ACC112 (cell line): ENCODE data around the gene AQP7.

Experiments
- H2AFZ ChIP-seq: fragments of 200-600 bp; sonication (generic); one replicate; pipeline ENCODE4 v1.6.0; 2017; ENCODE audit warnings: antibody characterized with exemption, low read length; ENCODE audit not compliant: unreplicated experiment
- H3K27ac ChIP-seq: fragments of 200-600 bp; sonication (generic); 2 replicates; pipeline ENCODE4 v1.5.1; 2014; ENCODE audit warnings: low read depth, mild to moderate bottlenecking, antibody characterized with exemption, low read length, moderate library complexity
- H3K27me3 ChIP-seq: fragments of 200-600 bp; sonication (generic); 2 replicates; pipeline ENCODE4 v1.6.1; 2014; ENCODE audit warnings: mild to moderate bottlenecking, antibody characterized with exemption, low read length, moderate library complexity, mixed read lengths; ENCODE audit not compliant: insufficient read depth
- H3K36me3 ChIP-seq: fragments of 200-600 bp; sonication (generic); 2 replicates; pipeline ENCODE4 v1.6.1; 2016; ENCODE audit warnings: mild to moderate bottlenecking, antibody characterized with exemption, low read length, moderate library complexity, mixed read lengths; ENCODE audit not compliant: insufficient read depth
- H3K4me1 ChIP-seq: fragments of 200-600 bp; sonication (generic); one replicate; pipeline ENCODE4 v1.6.1; 2016; ENCODE audit warnings: low read length, mixed read lengths; ENCODE audit not compliant: insufficient read depth, unreplicated experiment, control insufficient read depth
- H3K4me3 ChIP-seq: fragments of 200-600 bp; sonication (generic); 2 replicates; pipeline ENCODE4 v1.5.1; 2014; ENCODE audit warnings: mild to moderate bottlenecking, low read depth, low read length
- H3K79me2 ChIP-seq: fragments of 200-600 bp; sonication (generic); one replicate; pipeline ENCODE4 v1.6.0; 2016; ENCODE audit warnings: low read length; ENCODE audit not compliant: control insufficient read depth, unreplicated experiment, insufficient read depth

Gene AQP7

DNA sequence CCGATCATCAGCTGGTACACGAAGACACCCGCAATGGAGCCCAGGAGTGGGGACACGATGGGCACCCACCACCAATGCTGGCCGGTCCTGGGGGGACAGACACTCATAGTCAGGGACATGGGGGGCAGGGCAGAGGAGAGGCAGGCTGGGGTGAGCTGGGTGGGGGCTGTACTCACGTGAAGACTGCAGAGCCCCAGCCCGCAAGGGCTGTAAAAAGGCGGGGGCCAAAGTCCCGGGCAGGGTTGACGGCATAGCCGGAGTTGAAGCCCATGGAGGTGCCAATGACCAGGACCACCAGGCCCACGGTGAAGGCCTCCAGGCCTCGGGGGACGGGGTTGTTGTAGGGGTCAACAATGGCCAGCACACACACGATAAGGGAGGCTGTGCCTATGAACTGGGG, 39.8 kb upstream of the AQP7 start:
- H3K4me1 ChIP-seq: peaks cover 24% of the 10 kb centered on the region
- no peaks in the 10 kb centered on the region for H3K36me3 ChIP-seq
- H2AFZ ChIP-seq: no peak overlapping the region
- no peak overlapping the region for H3K27ac ChIP-seq
- no peak overlapping the region for H3K4me3 ChIP-seq
- H3K79me2 ChIP-seq: no peaks in the 10 kb centered on the region
- no peaks in the 10 kb centered on the region; the same call in 1 of the 2 replicates for H3K27me3 ChIP-seq

DNA sequence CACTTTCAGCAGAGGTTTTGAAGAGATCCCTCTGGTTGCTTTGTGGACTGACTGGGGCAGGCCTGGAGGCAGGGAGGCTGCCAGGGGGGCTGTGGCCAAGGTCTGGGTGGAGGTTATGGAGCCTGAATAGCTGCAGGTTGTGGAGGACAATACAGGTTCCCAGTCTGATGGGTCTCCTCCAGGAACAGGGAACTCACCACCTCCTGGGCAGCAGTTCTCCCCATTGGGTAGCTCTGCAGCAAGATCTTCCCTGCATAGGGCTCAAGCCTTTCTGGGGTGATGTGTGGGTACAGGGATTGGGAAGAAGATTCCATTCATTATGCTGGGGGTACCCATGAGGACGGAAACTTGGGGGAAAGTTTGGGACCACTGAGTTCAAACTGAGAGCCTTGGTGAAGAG, 38.2 kb upstream of the AQP7 start:
- Histone ChIP-seq H3K4me1 (peaks cover 16% of the 10 kb centered on the region), H3K27me3 (peaks cover 8% of the 10 kb centered on the region; the same call in 1 of the 2 replicates), H3K36me3 (no peaks in the 10 kb centered on the region), H3K4me3 (no peak overlapping the region), H3K27ac (no peak overlapping the region), H3K79me2 (no peaks in the 10 kb centered on the region), H2AFZ (no peak overlapping the region)

DNA sequence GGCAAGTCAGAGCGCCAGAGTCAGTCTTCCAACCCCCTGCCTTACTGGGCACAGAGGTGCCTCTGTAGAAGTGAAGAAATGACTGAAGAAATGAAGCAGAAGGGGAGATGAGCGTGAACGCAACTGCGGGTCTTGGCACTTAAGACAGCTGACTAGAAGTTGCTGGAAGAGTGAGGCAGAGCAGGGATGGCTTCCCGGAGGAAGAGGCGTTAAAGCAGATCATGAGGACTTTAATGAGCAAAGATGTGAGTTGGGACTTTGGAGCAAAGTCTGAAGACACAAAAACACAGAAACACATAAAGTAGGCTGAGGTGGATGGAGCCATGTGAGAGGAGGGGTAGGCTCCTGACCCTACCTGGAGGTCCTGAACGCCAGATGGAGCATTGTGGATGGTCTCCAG, 37.8 kb upstream of the AQP7 start:
- no peaks in the 10 kb centered on the region for H3K79me2 ChIP-seq
- H3K36me3 ChIP-seq: no peaks in the 10 kb centered on the region
- H3K27ac ChIP-seq: no peak overlapping the region
- no peak overlapping the region for H3K4me3 ChIP-seq
- no peak overlapping the region for H2AFZ ChIP-seq
- H3K4me1 ChIP-seq: peaks cover 16% of the 10 kb centered on the region
- peaks cover 12% of the 10 kb centered on the region for H3K27me3 ChIP-seq

DNA sequence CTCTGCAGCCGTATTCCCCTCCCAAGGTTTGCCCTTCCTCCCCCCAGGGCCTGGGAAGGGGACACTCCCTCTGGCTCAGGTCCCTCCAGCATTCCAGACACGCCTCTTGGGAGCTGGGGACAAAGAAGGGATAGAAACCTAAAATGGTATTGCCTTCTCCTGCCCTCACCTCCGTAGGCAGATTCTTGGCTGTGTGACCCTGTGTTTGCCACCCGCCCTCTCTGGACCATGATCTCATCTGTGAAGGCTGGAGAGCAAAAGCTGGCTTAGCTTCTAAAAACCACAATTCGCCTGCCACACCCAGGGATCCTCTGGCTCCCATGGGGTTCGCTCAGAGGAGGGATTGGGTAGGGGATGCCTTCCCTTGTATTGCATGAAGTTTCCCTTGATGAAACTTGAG, 37.4 kb upstream of the AQP7 start:
- Histone ChIP-seq H3K27ac (no peak overlapping the region), H3K27me3 (peaks cover 16% of the 10 kb centered on the region), H3K4me3 (no peak overlapping the region), H3K79me2 (no peaks in the 10 kb centered on the region), H2AFZ (no peak overlapping the region), H3K4me1 (peaks cover 16% of the 10 kb centered on the region), H3K36me3 (no peaks in the 10 kb centered on the region)

DNA sequence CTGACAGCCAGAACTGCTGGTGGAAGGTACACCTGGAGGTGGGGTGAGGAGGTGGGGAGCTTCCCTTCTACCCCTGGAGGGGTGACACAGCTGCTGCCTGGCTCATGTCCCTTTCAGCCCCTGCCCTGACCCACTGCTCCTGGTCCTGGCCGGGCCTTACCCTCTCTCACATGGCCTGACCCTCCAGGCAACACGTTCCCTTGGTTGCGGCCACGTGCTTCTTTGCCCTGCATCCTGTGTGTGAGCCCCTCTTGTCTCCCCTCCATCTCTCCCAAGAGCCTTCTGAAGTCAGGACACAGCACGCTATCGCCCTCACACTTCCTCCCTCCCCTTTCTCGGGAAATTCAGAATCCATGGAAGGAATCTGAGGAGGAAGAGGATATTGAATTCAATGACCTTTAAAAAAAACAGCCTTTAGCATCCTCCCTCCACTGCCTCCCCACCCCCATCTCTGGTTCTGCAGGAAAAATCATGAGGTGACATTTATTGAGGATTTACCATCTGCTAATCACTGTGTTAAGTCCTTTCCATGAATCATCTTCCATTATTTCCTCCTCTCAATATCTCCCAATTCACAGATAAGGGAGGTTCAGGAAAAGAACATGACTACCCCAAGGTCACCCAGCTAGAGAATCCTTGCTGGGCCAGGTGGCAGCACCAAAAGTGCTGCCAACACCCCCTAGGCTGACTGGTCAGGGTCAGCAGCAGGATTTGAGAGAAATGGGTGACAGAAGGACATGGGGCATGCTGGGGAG, 36.7 kb upstream of the AQP7 start:
- H3K4me3 ChIP-seq: no peak overlapping the region
- no peak overlapping the region for H3K27ac ChIP-seq
- no peaks in the 10 kb centered on the region for H3K79me2 ChIP-seq
- no peaks in the 10 kb centered on the region for H3K36me3 ChIP-seq
- H2AFZ ChIP-seq: no peak overlapping the region
- peaks cover 18% of the 10 kb centered on the region for H3K27me3 ChIP-seq
- peaks cover 16% of the 10 kb centered on the region for H3K4me1 ChIP-seq

DNA sequence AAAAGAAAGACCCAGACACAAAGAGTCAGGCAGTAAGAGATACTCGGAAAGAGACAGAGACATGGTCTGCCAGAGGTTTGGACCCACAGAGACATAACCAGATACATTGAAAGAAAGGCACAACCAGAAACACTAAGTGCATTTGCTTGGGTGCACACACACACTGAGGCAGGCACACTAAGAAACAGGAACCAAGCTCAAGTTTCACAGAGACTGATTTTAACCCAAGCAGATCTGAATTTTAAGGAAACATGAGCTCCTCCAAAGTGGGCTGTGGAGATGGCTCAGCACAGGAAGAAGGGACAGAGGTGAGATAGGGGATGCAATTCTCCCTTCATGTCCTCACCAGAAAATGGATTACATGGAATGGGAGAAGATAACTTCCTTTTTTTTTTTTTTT, 35.5 kb upstream of the AQP7 start:
- Histone ChIP-seq H3K27ac (no peak overlapping the region), H3K4me3 (no peak overlapping the region), H3K27me3 (peaks cover 18% of the 10 kb centered on the region), H2AFZ (no peak overlapping the region), H3K79me2 (no peaks in the 10 kb centered on the region), H3K4me1 (peaks cover 8% of the 10 kb centered on the region), H3K36me3 (no peaks in the 10 kb centered on the region)

DNA sequence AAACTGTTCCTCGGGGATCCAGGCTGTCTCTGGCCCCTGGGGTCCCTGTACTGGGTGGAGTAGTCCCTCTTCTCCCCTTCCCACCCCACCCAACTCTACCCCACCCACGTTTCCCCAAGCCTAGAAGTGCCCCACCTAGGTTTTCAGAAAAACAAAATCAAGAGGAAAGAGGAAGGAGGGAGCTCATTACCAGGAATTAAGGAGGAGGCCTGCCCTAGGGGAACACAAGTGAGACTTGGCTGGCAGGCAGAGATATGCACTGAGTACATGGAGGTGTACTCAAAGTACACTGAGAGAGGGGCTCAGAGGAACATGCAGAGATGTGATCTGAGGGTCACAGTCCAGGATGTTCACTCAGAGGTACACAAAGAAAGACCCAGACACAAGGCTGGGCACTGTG, 34.8 kb upstream of the AQP7 start:
- Histone ChIP-seq H3K79me2 (no peaks in the 10 kb centered on the region), H3K4me1 (peaks cover 3% of the 10 kb centered on the region), H3K27me3 (peaks cover 18% of the 10 kb centered on the region), H2AFZ (no peak overlapping the region), H3K36me3 (no peaks in the 10 kb centered on the region), H3K4me3 (no peak overlapping the region), H3K27ac (no peak overlapping the region)

DNA sequence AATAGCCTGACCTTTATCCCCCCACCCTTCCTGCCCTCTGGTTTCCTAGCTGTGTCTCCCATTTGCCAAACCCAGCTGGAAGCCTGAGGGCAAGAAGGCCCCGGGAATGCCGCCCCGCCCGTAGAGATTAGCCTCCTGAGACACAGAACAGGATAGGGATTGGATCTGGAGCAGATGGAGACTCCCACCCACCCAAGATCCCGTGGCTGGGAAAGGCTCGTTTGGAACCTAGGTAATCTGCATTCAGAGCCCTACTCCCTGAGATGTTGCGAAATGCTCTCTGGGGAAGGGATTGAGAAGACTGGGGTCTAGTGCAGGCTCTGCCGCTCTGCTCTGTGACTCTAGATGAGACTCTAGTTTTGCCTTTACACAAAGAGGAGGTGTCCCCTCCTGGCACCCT, 34.1 kb upstream of the AQP7 start:
- Histone ChIP-seq H3K4me1 (peaks cover 4% of the 10 kb centered on the region), H3K4me3 (no peak overlapping the region), H2AFZ (no peak overlapping the region), H3K79me2 (no peaks in the 10 kb centered on the region), H3K27ac (no peak overlapping the region), H3K36me3 (no peaks in the 10 kb centered on the region), H3K27me3 (peaks cover 18% of the 10 kb centered on the region)

DNA sequence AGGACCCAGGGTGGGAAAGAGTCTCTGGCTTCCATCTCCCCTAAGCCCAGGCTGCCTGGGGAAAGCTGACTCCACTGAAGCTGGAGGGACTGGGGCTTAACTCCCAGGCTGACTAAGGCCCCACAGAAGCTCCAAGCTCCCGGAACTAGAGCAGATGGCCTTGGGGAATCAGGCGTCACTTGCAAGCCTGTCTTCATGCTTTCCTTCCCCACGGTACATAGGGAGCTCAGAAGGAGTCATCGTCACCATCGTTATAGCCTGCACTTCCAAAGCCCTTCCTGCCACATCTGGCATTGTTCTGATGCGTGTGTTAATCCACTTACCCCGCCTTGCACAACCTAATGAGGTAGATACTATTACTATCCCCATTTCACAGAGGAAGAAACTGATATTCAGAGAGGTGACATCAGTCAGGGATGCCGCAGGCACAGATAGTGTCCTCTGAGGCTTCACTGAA, 33.5 kb upstream of the AQP7 start:
- Histone ChIP-seq H2AFZ (no peak overlapping the region), H3K79me2 (no peaks in the 10 kb centered on the region), H3K4me3 (no peak overlapping the region), H3K4me1 (peaks cover 10% of the 10 kb centered on the region), H3K36me3 (no peaks in the 10 kb centered on the region), H3K27me3 (peaks cover 18% of the 10 kb centered on the region), H3K27ac (no peak overlapping the region)

DNA sequence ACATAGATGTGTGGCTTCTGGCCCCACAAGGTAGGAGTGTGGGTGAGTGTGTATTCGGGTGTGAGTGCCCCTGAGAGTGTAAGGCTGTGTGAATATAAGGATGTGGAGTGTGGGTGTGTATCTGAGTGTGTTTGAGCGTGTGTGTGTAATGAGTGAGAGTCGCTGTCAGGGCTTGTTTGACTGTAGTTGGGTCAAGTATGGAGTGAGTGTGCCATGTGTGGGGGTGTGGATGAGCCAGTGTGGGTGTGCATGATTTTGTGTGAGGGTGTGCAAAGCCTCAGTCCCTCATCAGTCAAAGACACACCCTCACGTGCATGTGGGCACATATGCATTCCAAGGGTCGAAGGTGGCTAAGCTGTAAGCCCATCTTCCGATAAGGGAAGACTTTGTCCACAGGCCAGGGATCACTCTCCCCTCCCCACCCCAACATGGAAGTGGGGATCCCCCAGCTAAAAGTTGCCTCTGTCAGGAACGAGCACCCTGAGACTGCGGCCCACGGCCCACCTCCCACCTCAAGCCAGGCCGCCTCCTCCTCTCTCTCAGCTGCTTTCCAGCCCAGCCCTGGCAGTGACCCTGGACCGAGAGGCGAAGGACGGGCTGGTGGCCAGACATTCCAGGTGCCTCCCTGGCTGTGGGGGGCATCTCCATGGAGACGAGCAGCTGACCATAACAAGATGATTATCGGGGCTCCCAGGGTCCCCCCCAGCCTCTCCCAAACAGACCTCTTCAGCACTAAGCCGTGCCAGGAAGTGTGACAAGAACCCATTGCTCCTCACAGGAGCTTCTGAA, 32.1 kb upstream of the AQP7 start:
- peaks cover 18% of the 10 kb centered on the region for H3K27me3 ChIP-seq
- H3K27ac ChIP-seq: no peak overlapping the region
- no peak overlapping the region for H3K4me3 ChIP-seq
- H3K4me1 ChIP-seq: peaks cover 10% of the 10 kb centered on the region
- H3K79me2 ChIP-seq: no peaks in the 10 kb centered on the region
- no peak overlapping the region for H2AFZ ChIP-seq
- H3K36me3 ChIP-seq: no peaks in the 10 kb centered on the region

DNA sequence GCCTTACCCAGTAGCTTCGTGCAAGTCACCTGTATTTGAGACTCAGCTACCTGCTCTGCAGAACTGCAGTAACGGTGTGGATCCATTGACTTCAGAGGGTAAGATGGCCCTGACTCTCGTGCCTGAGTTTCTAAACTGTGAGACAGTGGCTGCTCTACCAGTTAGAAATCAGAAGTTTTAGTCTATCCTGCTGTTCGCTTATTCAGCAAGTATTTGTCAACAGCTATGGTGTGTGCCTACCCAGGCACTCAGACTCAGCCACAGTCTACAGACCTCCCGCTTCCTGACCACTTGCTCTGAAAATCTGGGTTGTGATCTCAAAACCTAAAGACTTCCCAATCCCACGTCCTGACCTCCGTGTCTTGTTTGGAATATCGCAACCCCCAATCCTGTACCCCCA, 31.5 kb upstream of the AQP7 start:
- Histone ChIP-seq H3K27me3 (peaks cover 18% of the 10 kb centered on the region), H3K36me3 (no peaks in the 10 kb centered on the region), H3K4me1 (peaks cover 10% of the 10 kb centered on the region), H2AFZ (no peak overlapping the region), H3K79me2 (no peaks in the 10 kb centered on the region), H3K27ac (no peak overlapping the region), H3K4me3 (no peak overlapping the region)
